H1 (cell line): ENCODE results near the gene SPOCD1. TPM values are rescaled to one million over a fixed set of nuclear protein-coding genes. Genes with fewer than 3 reads are reported as not detected.

Source experiments
- CTCF ChIA-PET: fragments of 300-600 bp; sonication (Branson Sonifier 250); formaldehyde crosslinking; loops from one replicate; lab custom pipeline; 2021; ENCODE audit not compliant: partially characterized antibody; lab: Charles Lee
- POLR2A ChIA-PET: fragments of 300-600 bp; sonication (Branson Sonifier 250); formaldehyde crosslinking; loops from one replicate; lab custom pipeline; 2021; ENCODE audit warnings: inconsistent platforms; ENCODE audit not compliant: partially characterized antibody; lab: Charles Lee
- DNase-seq, 2 experiments: peaks; one replicate each; pipeline versions ENCODE4 v3.0.0 to v3.0.0-alpha.2; 2010 to 2022; ENCODE audit warnings: low spot score in 2 of 2, low read depth in 1 of 2, mixed read lengths in 1 of 2
- FAIRE-seq: peaks from 2 replicates; lab custom pipeline; 2011; peaks lifted over from hg19 to GRCh38; lab: Jason Lieb, UNC
- H2AFZ ChIP-seq: 2 replicates; pipeline ENCODE4 v1.8.1; 2012; ENCODE audit warnings: low read length, inconsistent platforms
- H2AK5ac ChIP-seq: 2 replicates; pipeline ENCODE4 v1.6.1; 2013; ENCODE audit warnings: low read depth, low read length
- H2BK120ac ChIP-seq: replicated peaks from 2 replicates; pipeline ENCODE3; 2013; ENCODE audit warnings: low read depth, low read length, inconsistent platforms
- H2BK12ac ChIP-seq: 2 replicates; pipeline ENCODE4 v1.6.1; 2013; ENCODE audit warnings: low read depth, low read length
- H2BK15ac ChIP-seq: 2 replicates; pipeline ENCODE4 v1.6.1; 2013; ENCODE audit warnings: low read length
- H2BK20ac ChIP-seq: 2 replicates; pipeline ENCODE4 v1.6.1; 2013; ENCODE audit warnings: low read length
- H2BK5ac ChIP-seq: 2 replicates; pipeline ENCODE4 v1.6.1; 2013; ENCODE audit warnings: low read depth, low read length
- H3K14ac ChIP-seq: 2 replicates; pipeline ENCODE4 v1.6.1; 2013; ENCODE audit warnings: inconsistent platforms; ENCODE audit not compliant: insufficient read length
- H3K18ac ChIP-seq: 2 replicates; pipeline ENCODE4 v1.6.1; 2013; ENCODE audit warnings: low read length; ENCODE audit errors: extremely low read depth
- H3K23ac ChIP-seq: 2 replicates; pipeline ENCODE4 v1.6.1; 2013; ENCODE audit warnings: inconsistent platforms; ENCODE audit not compliant: insufficient read length
- H3K23me2 ChIP-seq: 2 replicates; pipeline ENCODE4 v1.6.1; 2013; ENCODE audit warnings: low read depth, low read length
- H3K27ac ChIP-seq: 2 replicates; pipeline ENCODE4 v1.6.1; 2011; ENCODE audit warnings: low read depth, low read length, inconsistent platforms
- H3K27me3 ChIP-seq, 4 experiments: replicated peaks in 1 of 4; 1 replicate in 1 of 4; 2 replicates in 3 of 4; pipeline versions ENCODE4 v1.6.1 to v1.8.1; 2011 to 2013; ENCODE audit warnings: low read length in 3 of 4, mild to moderate bottlenecking in 3 of 4, inconsistent platforms in 2 of 4, mixed read lengths in 2 of 4, moderate library complexity in 1 of 4; ENCODE audit not compliant: control insufficient read depth in 3 of 4, insufficient read depth in 3 of 4; ENCODE audit errors: extremely low read depth in 1 of 4
- H3K36me3 ChIP-seq, 4 experiments: 2 replicates each; pipeline versions ENCODE4 v1.6.1 to v1.8.1; 2011 to 2013; ENCODE audit warnings: mild to moderate bottlenecking in 4 of 4, low read length in 3 of 4, moderate library complexity in 2 of 4, control low read depth in 1 of 4, inconsistent platforms in 1 of 4; ENCODE audit not compliant: insufficient read depth in 4 of 4, control insufficient read depth in 2 of 4
- H3K4ac ChIP-seq: replicated peaks from 2 replicates; pipeline ENCODE3; 2013; ENCODE audit warnings: low read length, low read depth, mixed read lengths, inconsistent platforms; ENCODE audit not compliant: insufficient read length
- H3K4me1 ChIP-seq, 4 experiments: replicated peaks in 1 of 4; 1 replicate in 1 of 4; 2 replicates in 3 of 4; pipeline versions ENCODE4 v1.6.1 to v1.8.1; 2011 to 2013; ENCODE audit warnings: low read length in 3 of 4, inconsistent platforms in 2 of 4, mixed read lengths in 1 of 4; ENCODE audit not compliant: insufficient read depth in 4 of 4, control insufficient read depth in 3 of 4
- H3K4me2 ChIP-seq, 2 experiments: 2 replicates each; pipeline versions ENCODE4 v1.6.1 to v1.8.1; 2011 to 2013; ENCODE audit warnings: low read depth in 2 of 2, low read length in 2 of 2, control low read depth in 1 of 2, inconsistent platforms in 1 of 2, mild to moderate bottlenecking in 1 of 2; ENCODE audit not compliant: insufficient read depth in 1 of 2
- H3K4me3 ChIP-seq, 4 experiments: fragments of 200-600, 300-600 bp in 1 of 4; sonication (generic), shearing (Covaris generic), sonication (Bioruptor Twin) in 1 of 4; 2 replicates each; pipeline versions ENCODE4 v1.5.1 to v1.8.1; 2011 to 2016; ENCODE audit warnings: low read length in 4 of 4, low read depth in 3 of 4, control low read depth in 2 of 4, inconsistent platforms in 2 of 4, mild to moderate bottlenecking in 2 of 4, mixed read lengths in 1 of 4, moderate library complexity in 1 of 4; ENCODE audit not compliant: insufficient read depth in 2 of 4; ENCODE audit errors: extremely low read depth in 1 of 4
- H3K56ac ChIP-seq: replicated peaks from 2 replicates; pipeline ENCODE3; 2013; ENCODE audit warnings: low read depth, mild to moderate bottlenecking, mixed read lengths, low read length, inconsistent platforms; ENCODE audit not compliant: insufficient read length
- H3K79me1 ChIP-seq: 2 replicates; pipeline ENCODE4 v1.6.1; 2013; ENCODE audit warnings: low read depth, low read length, control low read depth
- H3K79me2 ChIP-seq, 2 experiments: 2 replicates each; pipeline versions ENCODE4 v1.6.1 to v1.8.1; 2012 to 2013; ENCODE audit warnings: low read length in 2 of 2, mild to moderate bottlenecking in 2 of 2, inconsistent platforms in 1 of 2; ENCODE audit not compliant: insufficient read depth in 2 of 2, control insufficient read depth in 1 of 2
- H3K9ac ChIP-seq, 4 experiments: replicated peaks in 1 of 4; 1 replicate in 1 of 4; 2 replicates in 3 of 4; pipeline versions ENCODE4 v1.6.1 to v1.8.1; 2011 to 2013; ENCODE audit warnings: low read depth in 3 of 4, low read length in 3 of 4, control low read depth in 2 of 4, mild to moderate bottlenecking in 2 of 4, moderate library complexity in 2 of 4, inconsistent platforms in 1 of 4; ENCODE audit errors: extremely low read depth in 1 of 4
- H3K9me3 ChIP-seq, 2 experiments: 2 replicates each; pipeline versions ENCODE4 v1.6.1 to v1.8.1; 2012 to 2013; ENCODE audit warnings: mild to moderate bottlenecking in 2 of 2, moderate library complexity in 2 of 2, control low read depth in 1 of 2, inconsistent platforms in 1 of 2, low read depth in 1 of 2, low read length in 1 of 2, mixed read lengths in 1 of 2; ENCODE audit not compliant: insufficient read depth in 2 of 2
- H4K20me1 ChIP-seq, 2 experiments: replicated peaks in 1 of 2; 2 replicates each; pipeline versions ENCODE3 to v1.8.1; 2011 to 2013; ENCODE audit warnings: inconsistent platforms in 2 of 2, low read length in 2 of 2, mild to moderate bottlenecking in 1 of 2; ENCODE audit not compliant: insufficient read depth in 2 of 2, control insufficient read depth in 1 of 2
- H4K5ac ChIP-seq: 2 replicates; pipeline ENCODE4 v1.6.1; 2013; ENCODE audit warnings: low read length, low read depth, mixed read lengths, inconsistent platforms; ENCODE audit not compliant: insufficient read length
- H4K8ac ChIP-seq: 2 replicates; pipeline ENCODE4 v1.8.0; 2013; ENCODE audit warnings: mild to moderate bottlenecking, moderate library complexity, low read length, inconsistent platforms; ENCODE audit not compliant: insufficient read depth; ENCODE audit errors: extremely low read depth
- H4K91ac ChIP-seq: replicated peaks from 2 replicates; pipeline ENCODE3; 2013; ENCODE audit warnings: low read length, mixed read lengths, inconsistent platforms; ENCODE audit not compliant: insufficient read length
- ATF2 ChIP-seq: IDR thresholded peaks from 2 replicates; pipeline ENCODE4 v1.6.1; 2012; ENCODE audit warnings: low read length, inconsistent platforms
- E2F6 ChIP-seq: IDR thresholded peaks from 2 replicates; pipeline ENCODE4 v1.6.1; 2012; ENCODE audit warnings: inconsistent platforms
- GTF2F1 ChIP-seq: IDR thresholded peaks from 2 replicates; pipeline ENCODE4 v1.6.1; 2012; ENCODE audit warnings: low read depth, low read length, improper control_type of control experiment, borderline replicate concordance
- KDM1A ChIP-seq: fragments of 200-600, 300-600 bp; sonication (generic); IDR thresholded peaks from 2 replicates; pipeline ENCODE4 v1.7.1; 2016; ENCODE audit warnings: mild to moderate bottlenecking, low read length, borderline replicate concordance
- KDM4A ChIP-seq: IDR thresholded peaks from one replicate; pipeline ENCODE4 v1.7.1; 2012; ENCODE audit warnings: low read depth, mild to moderate bottlenecking, moderate library complexity, low read length, inconsistent platforms; ENCODE audit not compliant: severe bottlenecking
- TBP ChIP-seq: IDR thresholded peaks from 2 replicates; pipeline ENCODE4 v1.6.1; 2011; ENCODE audit warnings: low read depth, low read length, improper control_type of control experiment
- WGBS, 2 experiments: shearing (Covaris generic) in 1 of 2; methylation state at CpG; one replicate each; pipeline versions ENCODE4 v1.1.6 to v1.1.7; 2013 to 2015; ENCODE audit warnings: low lambda C conversion rate in 2 of 2, mixed read lengths in 2 of 2, inconsistent platforms in 1 of 2, low coverage in 1 of 2, missing lambda C conversion rate in 1 of 2; ENCODE audit not compliant: insufficient replicate concordance in 2 of 2, insufficient coverage in 1 of 2, insufficient read length in 1 of 2; ENCODE audit errors: extremely low coverage in 1 of 2, missing lambda C conversion rate in 1 of 2; 5-methylcytosine and 5-hydroxymethylcytosine counted together
- polyA plus RNA-seq, 7 experiments: library from polyadenylated mRNA; depleted of rRNA in 3 of 7; stranded (reverse) in 5 of 7; unstranded in 2 of 7; fragments of >200 nt in 5 of 7; fragments of 200-250 nt in 2 of 7; gene quantifications; 1 replicate in 5 of 7; 2 replicates in 1 of 7; 4 replicates in 1 of 7; pipeline versions ENCODE4 v1.2.1 to v1.2.3, GENCODE V29; 2011 to 2013; ENCODE audit warnings: missing spikeins in 2 of 7, mixed read lengths in 2 of 7
- total RNA-seq: library from RNA; stranded (reverse); fragmentation: NEBNext Ultra II Directional; extraction: Animal tissue kit (Norgen Biotek cat#: 25700); gene quantifications from 2 replicates; pipeline ENCODE4 v1.2.1, GENCODE V29; 2021

SPOCD1 gene
- total and polyA plus RNA-seq, 2 of the 8 experiments (the other 6 are each of a cell fraction or from before 2014, with no cell fraction given), result 1.8 to 2.9 TPM

- no peak overlapping the region for H4K5ac ChIP-seq
- H3K27me3 ChIP-seq, result no peaks in the 10 kb centered on the region; a peak in 1 of 7 replicates
- no peak overlapping the region for H3K14ac ChIP-seq
- H3K23ac ChIP-seq, result no peak overlapping the region
- H3K18ac ChIP-seq, result no peak overlapping the region
- H3K4ac ChIP-seq, result no peak overlapping the region
- no peak overlapping the region for H3K4me3 ChIP-seq
- no peaks in the 10 kb centered on the region for H3K79me1 ChIP-seq
- no peak overlapping the region for H2AK5ac ChIP-seq
- H2AFZ ChIP-seq, result no peak overlapping the region
- H3K36me3 ChIP-seq, result no peaks in the 10 kb centered on the region
- no peak overlapping the region for H3K4me2 ChIP-seq
- no peaks in the 10 kb centered on the region; the same call in 1 of the 2 replicates for H3K23me2 ChIP-seq
- ChIA-PET POLR2A (interaction anchor here (1.0 kb wide), 1 partner anchor 53 kb away, joined by 3 read pairs; no protein-coding TSS in a partner anchor), CTCF (interaction anchor here (0.9 to 2.5 kb wide), 6 partner anchors 10 to 165 kb away, joined by 3 to 10 read pairs (median 4); no protein-coding TSS in a partner anchor)
- H4K20me1 ChIP-seq, result no peaks in the 10 kb centered on the region
- no peak overlapping the region for H3K9ac ChIP-seq
- WGBS, 2 experiments, result 90% methylated on average over 9 of the region's 9 CpGs; no CpG with 5 or more reads in 1 of the 2 experiments
- no peak overlapping the region; the same call in 1 of the 2 replicates for H3K27ac ChIP-seq
- H2BK120ac ChIP-seq, result no peak overlapping the region
- H2BK5ac ChIP-seq, result no peak overlapping the region
- no peak for FAIRE-seq
- H2BK12ac ChIP-seq, result no peak overlapping the region
- no peaks in the 10 kb centered on the region for H3K9me3 ChIP-seq
- no peaks in the 10 kb centered on the region for H3K79me2 ChIP-seq
- no peak for DNase-seq
- H4K8ac ChIP-seq, result no peak overlapping the region
- H3K4me1 ChIP-seq, result peaks cover 0 to 2% (median under 1%) of the 10 kb centered on the region in 4 experiments; a peak in 1 of 7 replicates
- no peak overlapping the region for H4K91ac ChIP-seq
- H2BK20ac ChIP-seq, result no peak overlapping the region
- TF ChIP-seq ATF2 (no peak), KDM4A (no peak), GTF2F1 (no peak), TBP (no peak), E2F6 (no peak), KDM1A (peak; percentile 39; the same call in 1 of the 2 replicates)
- no peak overlapping the region for H3K56ac ChIP-seq
- H2BK15ac ChIP-seq, result no peak overlapping the region
Observed at GRCh38 chr1:31812158-31812829, 3.5 kb downstream of the SPOCD1 start.
